WTC11 (cell line): ENCODE data around the gene LHX3.
A peak's percentile ranks its signal among the peaks of the same experiment; 100 is the strongest.

Experiments
- ATF3 ChIP-seq: sonication (generic); formaldehyde crosslinking; conservative IDR thresholded peaks from 2 replicates; pipeline ENCODE4 v1.8.1; 2022; ENCODE audit warnings: mild to moderate bottlenecking, missing genetic modification reagents
- ATF6 ChIP-seq: sonication (generic); formaldehyde crosslinking; IDR thresholded peaks from 2 replicates; pipeline ENCODE4 v1.8.1; 2023; ENCODE audit warnings: mild to moderate bottlenecking, missing genetic modification reagents
- CREM ChIP-seq: sonication (generic); formaldehyde crosslinking; IDR thresholded peaks from 2 replicates; pipeline ENCODE4 v1.8.1; 2022; ENCODE audit warnings: mild to moderate bottlenecking, missing genetic modification reagents, moderate library complexity
- CTCF ChIP-seq: fragments of 200-600 bp; IDR thresholded peaks from 2 replicates; pipeline ENCODE4 v1.8.0; 2022; ENCODE audit warnings: antibody characterized with exemption
- E2F1 ChIP-seq: sonication (generic); formaldehyde crosslinking; IDR thresholded peaks from 2 replicates; pipeline ENCODE4 v1.8.0; 2022; ENCODE audit warnings: mild to moderate bottlenecking, missing genetic modification reagents
- GABPB1 ChIP-seq: sonication (generic); formaldehyde crosslinking; IDR thresholded peaks from 2 replicates; pipeline ENCODE4 v1.8.1; 2023; ENCODE audit warnings: mild to moderate bottlenecking, missing genetic modification reagents
- GTF2I ChIP-seq: fragments of 250-450 bp; sonication (Bioruptor Pico); conservative IDR thresholded peaks from 2 replicates; pipeline ENCODE4 v1.4.0; 2021; ENCODE audit warnings: mild to moderate bottlenecking
- IRF2 ChIP-seq: sonication (generic); formaldehyde crosslinking; IDR thresholded peaks from 2 replicates; pipeline ENCODE4 v1.8.0; 2022; ENCODE audit warnings: low read depth, missing genetic modification reagents, borderline replicate concordance
- MAX ChIP-seq: sonication (generic); formaldehyde crosslinking; IDR thresholded peaks from 2 replicates; pipeline ENCODE4 v1.8.0; 2022; ENCODE audit warnings: mild to moderate bottlenecking, missing genetic modification reagents
- SMAD3 ChIP-seq: sonication (generic); formaldehyde crosslinking; IDR thresholded peaks from 2 replicates; pipeline ENCODE4 v1.8.0; 2022; ENCODE audit warnings: missing genetic modification reagents, mild to moderate bottlenecking, borderline replicate concordance
- ZNF425 ChIP-seq: fragments of 250-450 bp; sonication (Bioruptor Pico); conservative IDR thresholded peaks from 2 replicates; pipeline ENCODE4 v1.9.0; 2021; ENCODE audit warnings: mild to moderate bottlenecking
- ZNF512 ChIP-seq: sonication (generic); formaldehyde crosslinking; IDR thresholded peaks from 2 replicates; pipeline ENCODE4 v1.8.1; 2022; ENCODE audit warnings: missing genetic modification reagents, borderline replicate concordance
- TF ChIP-seq, protein P1 (sequence below): sonication (generic); formaldehyde crosslinking; IDR thresholded peaks from 2 replicates; pipeline ENCODE4 v1.8.1; 2023; ENCODE audit warnings: mild to moderate bottlenecking, missing genetic modification reagents

- TF ChIP-seq GABPB1 (no peak), CTCF (no peak), IRF2 (CRISPR knock-in tag) (no peak), CREM (CRISPR knock-in tag) (no peak), ATF3 (0 out of 2 replicates have a peak, but pooled peaks have one; percentile 14), SMAD3 (no peak), ZNF512 (CRISPR knock-in tag) (no peak), ZNF425 (CRISPR knock-in tag) (no peak), MAX (CRISPR knock-in tag) (no peak), ATF6 (CRISPR knock-in tag) (no peak), E2F1 (CRISPR knock-in tag) (no peak), GTF2I (no peak)
- TF ChIP-seq, protein P1, sequence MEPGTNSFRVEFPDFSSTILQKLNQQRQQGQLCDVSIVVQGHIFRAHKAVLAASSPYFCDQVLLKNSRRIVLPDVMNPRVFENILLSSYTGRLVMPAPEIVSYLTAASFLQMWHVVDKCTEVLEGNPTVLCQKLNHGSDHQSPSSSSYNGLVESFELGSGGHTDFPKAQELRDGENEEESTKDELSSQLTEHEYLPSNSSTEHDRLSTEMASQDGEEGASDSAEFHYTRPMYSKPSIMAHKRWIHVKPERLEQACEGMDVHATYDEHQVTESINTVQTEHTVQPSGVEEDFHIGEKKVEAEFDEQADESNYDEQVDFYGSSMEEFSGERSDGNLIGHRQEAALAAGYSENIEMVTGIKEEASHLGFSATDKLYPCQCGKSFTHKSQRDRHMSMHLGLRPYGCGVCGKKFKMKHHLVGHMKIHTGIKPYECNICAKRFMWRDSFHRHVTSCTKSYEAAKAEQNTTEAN: no peak
Observed at GRCh38 chr9:136204145-136204805, 653 bp downstream of the LHX3 start.
